ENCODE data around the gene ARHGEF12. TPM values are rescaled to one million over a fixed set of nuclear protein-coding genes. Genes with fewer than 3 reads are reported as not detected.

ARHGEF12 gene
- total and polyA plus RNA-seq, 10 of the 15 experiments (the other 5 are each of a cell fraction or from before 2014, with no cell fraction given): 2.7 to 40.8 (median 20.9) TPM

DNA sequence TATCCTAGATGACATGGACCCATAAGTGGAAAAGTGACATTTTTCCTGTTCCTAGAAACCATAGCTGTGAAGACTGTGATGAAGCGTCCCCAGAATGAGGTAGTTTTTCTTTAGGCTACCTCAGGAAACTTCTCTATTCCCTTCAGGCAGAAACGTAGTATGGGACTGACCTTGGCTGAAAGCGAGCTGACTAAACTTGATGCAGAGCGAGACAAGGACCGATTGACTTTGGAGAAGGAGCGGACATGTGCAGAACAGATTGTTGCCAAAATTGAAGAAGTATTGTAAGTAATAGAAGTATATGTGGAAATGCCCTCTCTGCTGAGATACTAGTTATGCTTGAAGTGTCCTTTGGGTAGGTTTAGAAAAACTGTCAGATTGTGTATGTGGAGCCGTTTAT, 110.6 kb downstream of the ARHGEF12 start:
- WGBS (ENCODE audit: insufficient coverage, insufficient replicate concordance, low lambda C conversion rate, missing lambda C conversion rate): 93% methylated on average over 7 of the region's 7 CpGs
- FAIRE-seq (no peak), DNase-seq (ENCODE audit: low read depth, low spot score) (no peak), ATAC-seq (no peak)
- Histone ChIP-seq H3K4me2 (ENCODE audit: control insufficient read depth, insufficient read depth) (no peak overlapping the region), H2AFZ (ENCODE audit: control insufficient read depth, low read depth, low read length) (no peak overlapping the region), H3K27ac (ENCODE audit: control insufficient read depth, insufficient read depth) (no peak overlapping the region), H3K27me3 (replicated peaks in 1 of 2; ENCODE audit: control insufficient read depth in 2 of 2, insufficient read depth in 2 of 2, low read length in 1 of 2) (no peaks in the 10 kb centered on the region), H3K9ac (ENCODE audit: control insufficient read depth, insufficient read depth, low read length) (no peak overlapping the region), H3K79me2 (ENCODE audit: control insufficient read depth, insufficient read depth, low read length) (no peaks in the 10 kb centered on the region), H3K4me3 (no peak overlapping the region), H4K20me1 (ENCODE audit: control insufficient read depth, insufficient read depth) (no peaks in the 10 kb centered on the region), H3K9me3 (replicated peaks; ENCODE audit: control insufficient read depth, insufficient read depth, low read length) (no peaks in the 10 kb centered on the region), H3K36me3 (ENCODE audit: control insufficient read depth in 2 of 2, insufficient read depth in 2 of 2, low read length in 1 of 2) (peaks cover 6 to 14% of the 10 kb centered on the region in 2 experiments; a peak in 3 of 4 replicates), H3K4me1 (ENCODE audit: control insufficient read depth, insufficient read depth, low read length) (no peaks in the 10 kb centered on the region)
- RAD21 ChIA-PET (ENCODE audit: unreplicated experiment): interaction anchor here (1.3 kb wide), 1 partner anchor 74 kb away, joined by 3 read pairs; no protein-coding TSS in a partner anchor
- intact Hi-C loops (cut with micrococcal nuclease; ENCODE audit: unreplicated experiment) (no loop called here), in situ Hi-C loops (cut with MboI) (no loop called here)
- BruUV-seq (replicated peaks): no TSS peak
- TF ChIP-seq KDM1A (IDR thresholded peaks at IDR 0.05; ENCODE audit: borderline replicate concordance) (no peak), NR2C2 (IDR thresholded peaks at IDR 0.05; ENCODE audit: borderline replicate concordance, control insufficient read depth, insufficient read length, low read depth) (no peak), ZNF24 (IDR thresholded peaks at IDR 0.05) (no peak), CHD1 (IDR thresholded peaks at IDR 0.05; ENCODE audit: low read depth, low read length) (no peak), ZZZ3 (IDR thresholded peaks at IDR 0.05; ENCODE audit: control insufficient read depth, insufficient read length, low read depth) (no peak), NBN (IDR thresholded peaks at IDR 0.05) (no peak), CUX1 (IDR thresholded peaks at IDR 0.05; ENCODE audit: insufficient replicate concordance, low read depth, low read length) (no peak), ZBTB4 (CRISPR knock-in tag; IDR thresholded peaks at IDR 0.05) (no peak)
- POLR2A ChIA-PET: no interaction called here
- CTCF ChIA-PET: interaction anchor here (0.9 to 1.5 kb wide), 4 partner anchors 8 to 112 kb away, joined by 3 read pairs; no protein-coding TSS in a partner anchor
- SMC1A ChIA-PET (ENCODE audit: uncharacterized antibody, unreplicated experiment): interaction anchor here (0.9 to 3.4 kb wide), 3 partner anchors 37 to 111 kb away, joined by 3 to 32 read pairs (median 3); partner anchors contain the start of gene ARHGEF12
